Measurements from ENCODE around the gene AMOT. TPM values are rescaled to one million over a fixed set of nuclear protein-coding genes. Genes with fewer than 3 reads are reported as not detected.

The AMOT gene
- total RNA-seq, 4 donors from 2014 or later, result 2.5 to 9.3 (median 7.1) TPM

GRCh38 chrX:112786076-112786475, 54.6 kb downstream of the AMOT start:
- H3K27me3 ChIP-seq, result no peaks in the 10 kb centered on the region
- TF ChIP-seq CTCF (IDR thresholded peaks at IDR 0.05) (no peak), POLR2A (IDR thresholded peaks at IDR 0.05) (no peak)
- H3K27ac ChIP-seq, result no peak overlapping the region
- no peak for DNase-seq
- H3K4me3 ChIP-seq, result no peak overlapping the region
- no peaks in the 10 kb centered on the region for H3K9me3 ChIP-seq
- H3K36me3 ChIP-seq, result peaks cover 0 to 21% (median 0%) of the 10 kb centered on the region in 3 donors
- H3K4me1 ChIP-seq, result no peaks in the 10 kb centered on the region
- 73 to 75% methylated on average over 2 of the region's 2 CpGs for WGBS, 2 donors
- intact Hi-C loops (cut with DNase I), result no loop called here

- 75 to 82% methylated on average over 5 of the region's 5 CpGs for WGBS, 2 donors
- DNase-seq, result no peak
- intact Hi-C loops (cut with DNase I), result no loop called here
- Histone ChIP-seq H3K36me3 (peaks cover 0 to 29% (median 0%) of the 10 kb centered on the region in 3 donors), H3K4me3 (no peak overlapping the region), H3K27me3 (no peaks in the 10 kb centered on the region), H3K4me1 (no peaks in the 10 kb centered on the region), H3K27ac (no peak overlapping the region), H3K9me3 (no peaks in the 10 kb centered on the region)
- TF ChIP-seq CTCF (IDR thresholded peaks at IDR 0.05), result no peak
- TF ChIP-seq POLR2A (IDR thresholded peaks at IDR 0.05), result no peak
These were observed 55.3 kb downstream of the AMOT start for GRCh38 chrX:112785344-112785743.

DNA sequence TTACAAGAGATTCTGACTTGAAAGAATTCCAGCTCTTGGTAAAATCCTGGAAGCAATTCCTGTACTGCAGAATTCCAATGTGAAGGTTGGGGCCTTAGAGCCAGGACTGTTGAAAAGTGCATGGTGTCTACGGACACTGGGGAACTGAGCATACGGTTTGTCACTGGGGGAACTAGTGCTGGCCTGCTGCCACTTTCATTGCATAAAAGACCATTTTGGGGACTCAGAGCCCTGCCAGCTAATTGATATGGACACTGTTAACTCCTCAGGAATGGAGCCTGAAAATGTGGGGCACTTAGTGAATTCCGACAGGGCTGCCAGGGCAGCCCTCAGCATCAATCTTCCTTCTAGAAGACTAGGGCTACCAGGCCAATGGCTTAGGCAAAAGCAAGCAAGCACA, 55.9 kb downstream of the AMOT start:
- Histone ChIP-seq H3K27me3 (no peaks in the 10 kb centered on the region), H3K4me1 (no peaks in the 10 kb centered on the region), H3K4me3 (no peak overlapping the region), H3K9me3 (no peaks in the 10 kb centered on the region), H3K36me3 (peaks cover 0 to 28% (median 0%) of the 10 kb centered on the region in 3 donors), H3K27ac (no peak overlapping the region)
- 69 to 75% methylated on average over 2 to 3 of the region's 3 CpGs for WGBS, 2 donors
- TF ChIP-seq CTCF (IDR thresholded peaks at IDR 0.05), result no peak
- no peak for TF ChIP-seq POLR2A (IDR thresholded peaks at IDR 0.05)
- intact Hi-C loops (cut with DNase I), result no loop called here
- DNase-seq, result no peak

DNA sequence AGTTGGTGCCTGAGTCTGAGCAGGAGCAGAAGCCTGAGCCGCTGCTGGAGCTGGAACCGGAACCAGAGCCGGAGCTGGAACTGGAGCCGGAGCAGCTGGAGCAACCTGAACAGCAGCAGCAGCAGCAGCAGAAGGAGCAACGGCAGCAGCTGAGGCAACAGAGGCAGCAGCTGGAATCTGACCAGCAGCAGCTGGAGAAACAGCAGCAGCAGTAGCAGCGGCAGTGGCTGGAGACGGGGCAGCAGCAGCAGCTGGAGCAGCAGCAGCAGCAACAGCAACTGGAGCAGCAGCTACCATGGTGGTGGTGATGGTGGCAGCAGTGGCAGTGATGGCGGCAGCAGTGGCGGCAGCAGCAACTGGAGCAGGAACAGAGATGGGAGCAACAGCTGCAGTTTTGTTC, 61.5 kb downstream of the AMOT start:
- WGBS, 2 donors, result 86 to 94% methylated on average over 3 to 9 of the region's 9 CpGs

More for the DNA sequence above, 61.5 kb downstream of the AMOT start:
- peaks cover 0 to 34% (median 5%) of the 10 kb centered on the region in 3 donors for H3K36me3 ChIP-seq
- H3K27me3 ChIP-seq, result no peaks in the 10 kb centered on the region
- DNase-seq, result no peak
- H3K9me3 ChIP-seq, result no peaks in the 10 kb centered on the region
- no peaks in the 10 kb centered on the region for H3K4me1 ChIP-seq
- H3K4me3 ChIP-seq, result no peak overlapping the region
- H3K27ac ChIP-seq, result no peak overlapping the region
- TF ChIP-seq CTCF (IDR thresholded peaks at IDR 0.05), result no peak
- no peak for TF ChIP-seq POLR2A (IDR thresholded peaks at IDR 0.05)
- intact Hi-C loops (cut with DNase I), result no loop called here
